HS-27A (cell line): ENCODE results near the gene FSTL4.

Experiments
- DNase-seq: peaks from one replicate; pipeline ENCODE4 v3.0.0-alpha.2; 2012; ENCODE audit warnings: low read depth, missing footprints

The FSTL4 gene

DNA sequence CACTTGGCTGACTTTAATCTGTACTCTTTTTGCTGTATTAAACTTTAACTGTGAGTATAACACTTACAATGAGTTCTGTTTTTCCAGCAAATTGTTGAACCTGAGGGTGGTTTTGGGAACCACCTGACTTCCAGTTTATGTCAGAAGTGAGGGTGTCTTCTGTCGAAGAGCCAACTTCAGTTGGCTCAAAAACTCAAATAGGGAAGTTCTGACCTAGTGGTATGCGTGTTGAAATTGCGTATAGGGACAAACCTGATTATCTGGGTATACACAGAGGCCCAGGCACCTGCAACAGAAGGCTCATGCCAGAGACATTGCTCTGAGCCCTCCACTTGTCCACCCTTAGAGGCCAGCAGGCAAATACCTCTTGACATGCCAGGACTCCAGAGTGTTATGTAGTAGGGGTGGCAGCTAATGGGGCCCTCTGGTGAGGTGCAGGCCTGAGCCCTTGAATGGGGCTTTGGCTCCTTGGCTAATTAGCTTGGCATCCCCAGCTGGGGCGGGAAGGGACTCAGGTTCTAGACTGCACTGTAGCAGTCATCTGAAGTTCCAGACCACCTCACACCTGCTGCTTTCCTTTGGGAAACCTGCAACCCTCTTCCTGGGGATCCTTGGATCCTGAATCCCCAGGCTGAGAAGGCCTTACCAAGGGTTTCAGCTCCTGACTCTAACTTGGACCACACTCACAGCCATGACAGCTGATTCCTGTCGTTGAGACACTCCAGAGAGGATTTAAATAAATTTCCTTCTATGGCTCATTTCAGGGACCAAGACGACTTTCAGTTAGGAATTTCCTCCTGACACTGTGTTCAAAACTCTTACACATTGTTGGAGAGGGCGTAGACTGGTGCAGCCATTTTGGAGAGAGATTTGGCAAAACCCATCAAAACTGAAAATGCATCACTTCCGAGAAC is 370.9 kb downstream of the FSTL4 start:
- no peak for DNase-seq

DNA sequence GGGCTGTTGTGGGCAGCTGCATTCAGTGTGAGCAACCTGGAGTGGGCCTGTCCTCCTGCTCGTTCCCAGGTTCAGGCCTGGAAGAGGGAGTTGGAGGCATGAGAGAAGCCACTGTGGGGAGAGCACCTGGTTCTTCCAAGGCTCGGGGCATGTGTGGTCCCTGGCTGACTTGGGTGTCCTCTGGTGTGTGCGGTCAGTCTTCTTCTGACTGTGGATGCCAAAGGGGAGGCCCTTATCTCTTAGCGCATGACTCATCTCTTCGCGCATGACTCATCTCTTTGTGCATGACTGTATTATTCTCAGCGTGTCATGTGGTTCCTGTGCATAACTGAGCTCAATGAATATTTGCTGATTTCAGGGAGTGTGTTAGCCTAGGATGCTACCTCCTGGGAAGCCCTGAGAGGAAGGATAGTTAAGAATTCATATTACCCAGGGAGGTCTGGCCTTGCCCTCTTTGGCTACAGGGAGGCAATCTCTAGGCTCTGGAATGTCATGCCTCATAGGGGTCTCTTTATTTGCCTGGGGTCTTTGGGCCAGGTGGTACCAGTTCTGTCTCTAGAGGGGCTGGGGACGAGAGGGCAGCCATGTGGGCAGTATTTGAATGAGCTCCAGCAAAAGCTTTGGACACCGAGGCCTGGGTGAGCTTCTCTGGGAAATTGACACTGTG is 371.8 kb downstream of the FSTL4 start:
- peak; percentile 62 for DNase-seq

DNA sequence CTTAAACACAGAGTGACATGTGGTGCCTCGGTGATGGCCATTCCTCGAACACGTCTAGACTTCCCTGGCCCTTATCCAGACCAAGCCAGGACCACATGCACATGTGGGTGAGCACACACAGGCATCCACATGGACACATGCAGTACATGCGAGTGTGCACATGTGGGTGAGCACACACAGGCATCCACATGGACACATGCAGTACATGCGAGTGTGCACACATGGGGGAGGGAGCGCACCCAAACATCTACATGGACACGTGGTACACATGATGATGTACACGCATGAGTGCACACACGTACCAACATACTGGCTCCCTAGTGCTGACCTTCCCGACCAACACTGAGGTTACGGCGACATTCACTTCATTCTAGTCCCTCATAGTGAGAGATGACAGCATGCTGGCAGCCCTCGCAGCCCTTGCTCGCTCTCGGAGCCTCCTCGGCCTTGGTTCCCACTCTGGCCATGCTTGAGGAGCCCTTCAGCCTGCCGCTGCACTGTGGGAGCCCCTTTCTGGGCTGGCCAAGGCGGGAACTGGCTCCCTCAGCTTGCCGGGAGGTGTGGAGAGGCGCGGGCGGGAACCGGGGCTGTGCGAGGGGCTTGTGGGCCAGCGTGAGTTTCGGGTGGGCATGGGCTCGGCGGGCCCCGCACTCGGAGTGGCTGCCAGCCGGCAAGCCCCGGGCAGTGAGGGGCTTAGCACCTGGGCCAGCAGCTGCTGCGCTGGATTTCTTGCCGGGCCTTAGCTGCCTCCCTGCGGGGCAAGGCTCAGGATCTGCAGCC is 373.7 kb downstream of the FSTL4 start:
- no peak for DNase-seq

DNA sequence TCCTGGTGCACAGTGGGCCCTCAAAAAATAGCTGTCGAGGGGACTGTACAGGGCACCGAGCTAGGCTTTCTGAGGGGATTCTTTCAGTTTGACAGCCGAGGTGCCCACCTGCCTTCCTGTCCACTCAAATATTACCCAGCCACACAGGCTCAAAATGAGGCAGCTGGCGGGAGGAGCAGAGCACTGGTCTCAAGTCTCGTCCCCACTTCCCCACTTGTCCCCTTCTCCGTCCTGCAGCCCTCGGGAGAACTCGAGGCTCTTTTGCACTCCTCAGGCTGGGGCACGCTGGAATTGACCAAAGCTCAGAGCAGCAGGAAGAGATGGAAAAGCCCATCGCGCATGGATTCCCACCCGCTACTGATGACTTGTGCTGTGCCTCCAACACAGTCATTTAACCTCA is 375.4 kb downstream of the FSTL4 start:
- no peak for DNase-seq

DNA sequence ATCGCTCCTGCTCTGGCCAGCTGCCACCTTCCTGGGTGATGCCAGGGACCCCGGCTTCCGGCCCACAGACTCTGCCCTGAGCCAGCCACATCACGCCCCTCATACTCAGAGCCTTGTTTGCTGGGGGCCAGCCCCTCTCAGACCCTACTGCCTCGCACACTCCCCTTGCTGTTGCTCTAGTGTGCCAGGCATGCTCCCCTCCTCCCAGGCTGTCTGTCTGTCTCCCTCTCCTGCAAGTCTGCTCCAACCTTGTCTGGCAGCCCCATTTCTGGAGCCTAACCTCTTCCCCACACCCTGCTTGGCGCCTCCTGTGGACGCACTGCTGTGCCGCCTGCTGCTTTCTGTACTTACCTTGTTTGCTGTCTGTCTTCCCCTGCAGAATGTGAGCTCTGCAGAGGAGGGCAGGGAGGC is 375.8 kb downstream of the FSTL4 start:
- no peak for DNase-seq

DNA sequence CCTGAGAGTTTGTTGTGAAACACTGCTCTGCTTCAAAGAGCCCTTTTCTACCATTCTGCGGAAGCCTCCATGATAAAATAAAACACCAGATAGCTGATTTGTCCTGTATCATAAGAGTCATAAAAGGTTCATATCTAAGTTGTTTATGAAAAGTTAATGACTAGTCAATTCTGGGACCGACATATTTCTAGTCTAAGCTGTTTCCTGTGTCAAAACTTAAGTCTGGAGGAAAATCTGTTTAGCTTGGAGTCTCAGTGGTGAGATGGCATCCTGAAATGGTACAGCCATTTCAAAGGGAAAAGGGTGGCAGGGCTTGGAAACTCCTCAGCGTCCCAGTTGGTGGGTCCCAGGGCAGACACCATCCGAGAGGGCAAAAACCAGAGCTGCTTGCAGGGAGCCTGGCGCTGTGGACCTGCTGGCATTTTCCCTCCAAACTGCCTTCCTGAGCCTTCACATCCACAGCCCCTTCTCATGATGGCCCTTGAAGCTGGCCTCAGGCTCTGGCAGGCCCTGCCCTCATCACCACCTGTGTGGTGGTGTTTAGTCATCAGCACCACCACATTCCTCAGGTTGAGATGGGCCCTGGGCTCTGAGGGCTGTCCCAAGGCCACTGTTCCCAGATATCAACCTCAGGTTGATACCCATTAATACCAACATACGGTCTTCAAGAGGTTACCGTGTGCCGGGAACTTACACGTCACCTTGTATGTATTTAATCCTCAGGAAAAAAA is 376.5 kb downstream of the FSTL4 start:
- no peak for DNase-seq

DNA sequence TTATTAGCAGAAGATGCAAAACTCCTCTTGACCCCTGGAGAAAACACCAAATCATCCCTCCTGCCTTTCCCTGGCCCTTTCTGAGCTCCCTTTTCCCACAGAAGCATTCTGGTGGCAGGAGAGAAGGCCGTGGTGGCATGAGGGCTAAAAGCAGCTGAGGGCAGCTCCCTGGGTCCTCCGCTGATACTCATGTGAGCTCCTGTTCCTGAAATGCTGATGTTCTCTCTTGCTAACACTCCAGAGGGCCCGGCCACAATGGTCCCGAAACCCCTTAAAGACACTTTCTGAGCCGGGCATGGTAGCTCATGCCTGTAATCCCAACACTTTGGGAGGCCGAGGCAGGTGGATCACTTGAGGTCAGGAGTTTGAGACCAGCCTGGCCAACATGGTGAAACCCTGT is 377.4 kb downstream of the FSTL4 start:
- no peak for DNase-seq

DNA sequence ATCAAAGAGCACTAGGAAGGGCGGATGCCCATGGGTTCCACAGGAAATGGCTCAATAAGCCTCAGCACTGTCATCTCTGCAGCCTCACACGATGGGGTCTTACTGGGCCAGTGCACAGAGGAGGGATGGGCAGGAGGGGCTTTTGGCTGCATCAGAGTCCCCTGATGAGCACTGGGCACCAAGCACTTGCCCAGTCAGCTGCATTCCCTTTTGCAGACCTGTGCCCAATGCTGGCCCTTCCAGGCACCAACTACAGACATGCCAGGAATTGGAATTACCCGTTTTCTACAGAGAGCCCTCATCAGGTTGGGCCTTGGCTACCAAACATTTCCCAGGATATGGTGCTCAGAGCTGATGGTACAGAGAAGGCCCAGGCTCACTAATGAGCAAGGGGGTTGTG is 378.1 kb downstream of the FSTL4 start:
- DNase-seq: no peak

DNA sequence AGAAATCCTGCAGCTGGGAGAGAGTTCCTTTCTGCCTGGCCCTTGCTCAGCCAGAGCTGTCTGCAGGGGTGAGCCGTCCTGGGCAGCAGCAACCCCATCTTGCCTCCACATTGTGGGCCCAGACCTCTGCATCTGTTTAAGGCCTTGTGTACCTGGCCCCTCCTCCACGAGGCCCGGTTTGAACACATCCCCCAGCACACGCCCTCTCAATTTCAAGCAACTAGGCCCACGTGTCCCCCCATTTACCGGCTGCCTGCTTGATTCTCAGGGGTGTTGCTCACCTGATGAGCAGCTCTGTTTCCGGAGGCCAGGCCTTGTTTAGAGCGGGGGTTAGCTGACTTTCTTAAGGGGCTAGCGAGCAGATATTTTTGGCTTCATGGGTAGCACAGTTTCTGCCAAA is 378.7 kb downstream of the FSTL4 start:
- no peak for DNase-seq

DNA sequence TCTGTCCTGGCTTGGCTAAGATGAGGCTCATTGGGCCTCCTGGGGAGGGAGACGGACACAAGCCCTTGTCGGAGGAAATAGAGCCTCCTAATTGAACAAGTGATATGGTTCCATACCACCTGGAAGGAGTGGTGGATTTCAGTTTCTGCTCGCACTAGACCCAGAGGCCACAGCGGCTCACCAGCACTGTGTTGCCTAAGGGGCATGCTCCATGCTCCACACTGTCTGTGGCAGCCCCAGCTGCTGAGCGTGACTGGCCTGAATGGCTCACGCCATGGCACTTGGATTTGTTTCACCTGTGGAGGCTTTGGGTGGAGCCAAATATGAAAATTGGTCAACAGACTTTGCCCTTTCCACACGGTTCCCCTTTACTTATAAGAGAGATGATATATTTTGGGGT is 379.4 kb downstream of the FSTL4 start:
- DNase-seq: no peak

DNA sequence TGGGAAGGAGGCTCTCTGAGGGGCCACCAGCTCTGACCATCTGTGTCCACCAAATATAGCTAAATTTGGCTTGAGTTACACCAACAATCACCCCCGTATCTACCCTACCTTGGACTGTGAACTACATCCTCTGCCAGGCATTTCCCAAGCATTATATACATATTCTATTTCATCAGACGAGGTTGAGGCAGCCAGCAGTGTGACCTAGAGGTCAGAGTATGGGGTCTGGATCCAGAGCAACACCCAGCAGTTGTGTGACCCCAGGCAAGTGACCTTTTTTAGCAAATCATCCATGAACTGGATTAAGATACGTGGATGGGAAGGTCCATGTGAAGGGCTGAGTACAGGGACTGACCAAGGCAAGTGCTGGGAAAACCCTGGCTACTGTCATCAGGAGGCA is 379.9 kb downstream of the FSTL4 start:
- DNase-seq: no peak

DNA sequence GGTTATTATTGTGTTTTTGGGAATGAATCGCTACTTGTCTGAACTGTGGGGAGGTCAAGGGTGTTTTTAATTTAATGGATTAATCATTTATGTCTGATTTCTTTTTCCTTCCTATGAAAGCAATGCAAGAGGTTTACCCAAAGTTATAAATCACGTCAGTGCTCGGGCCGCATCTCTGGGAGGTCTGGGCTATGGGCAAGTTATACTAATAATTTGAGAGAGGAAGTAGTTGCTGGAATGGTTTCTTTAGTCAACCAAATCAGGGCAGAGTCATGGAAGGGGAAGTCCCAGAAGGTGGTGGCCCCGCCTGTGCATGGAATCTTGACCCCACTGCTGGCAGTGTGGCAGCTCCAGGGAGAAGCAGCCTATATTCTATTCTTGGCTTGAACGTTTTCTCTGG is 380.3 kb downstream of the FSTL4 start:
- no peak for DNase-seq

DNA sequence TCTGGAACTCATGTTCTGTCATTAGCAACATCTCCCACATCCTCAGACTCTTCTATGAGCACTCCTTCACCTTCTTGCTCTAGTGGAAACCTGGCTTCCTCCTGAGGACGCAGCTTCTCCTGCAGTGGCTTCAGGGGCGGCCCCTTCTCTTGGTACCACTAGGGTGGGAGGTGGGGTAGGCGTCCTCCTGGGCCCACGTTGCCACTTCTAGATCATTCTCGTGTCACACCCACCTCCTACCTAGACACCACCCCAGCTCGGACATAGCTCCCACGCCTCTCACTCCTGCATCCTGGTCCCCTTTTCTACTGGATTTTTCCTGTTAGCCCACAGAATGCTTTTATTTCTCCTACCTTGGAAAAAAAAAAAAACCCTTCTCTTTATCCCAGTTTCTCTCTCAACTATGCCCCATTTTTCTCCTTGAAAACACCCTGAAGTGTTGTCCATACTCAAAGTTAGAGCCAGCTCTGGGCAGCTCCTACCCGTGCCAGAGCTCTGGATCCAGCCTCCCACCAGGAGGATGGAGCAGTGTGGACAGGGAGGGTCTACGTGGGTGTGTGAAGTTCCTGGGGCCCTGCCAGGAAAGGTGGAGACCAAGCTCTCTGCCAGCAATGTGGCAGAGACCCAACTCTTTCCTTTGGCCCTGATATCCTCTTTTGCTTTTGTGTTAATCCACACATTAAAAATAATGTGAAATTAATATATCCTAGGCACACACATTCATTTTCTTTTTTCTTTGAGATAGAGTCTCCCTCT is 381.3 kb downstream of the FSTL4 start:
- no peak for DNase-seq

DNA sequence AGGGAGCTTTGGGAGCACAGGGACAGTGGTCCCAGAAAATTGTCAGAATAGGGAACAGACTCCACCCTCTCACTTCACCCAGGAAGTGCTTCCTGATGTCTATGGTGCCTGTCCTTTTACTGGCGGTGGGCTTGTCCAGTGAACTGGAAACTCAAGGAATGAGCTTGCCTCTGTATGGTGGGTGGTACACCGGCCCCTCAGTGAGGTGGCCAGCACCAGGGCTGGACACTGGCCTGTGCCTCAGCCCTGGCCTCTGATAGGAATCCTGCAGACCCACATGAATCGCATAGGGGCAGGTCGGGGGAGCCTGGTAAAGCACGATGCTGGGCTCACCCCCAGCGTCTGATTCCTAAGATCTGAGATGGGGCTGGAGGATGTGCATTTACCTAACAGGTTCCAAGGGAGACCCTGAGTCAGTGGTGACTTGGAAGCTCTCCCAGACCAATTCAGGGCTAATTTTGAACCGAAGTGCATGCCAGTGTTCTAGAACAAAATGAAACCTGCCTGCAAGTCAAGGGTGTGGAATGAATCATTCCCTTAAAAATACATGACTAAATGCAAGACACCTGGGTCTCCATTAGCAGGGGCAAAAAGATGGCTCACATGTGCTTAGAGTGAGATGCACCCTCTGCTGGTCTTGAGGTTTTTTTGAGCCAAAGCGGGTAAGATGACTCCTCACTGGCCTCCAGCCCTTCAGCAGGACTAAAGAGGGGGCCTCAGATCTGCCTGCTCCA is 382.2 kb downstream of the FSTL4 start:
- no peak for DNase-seq

DNA sequence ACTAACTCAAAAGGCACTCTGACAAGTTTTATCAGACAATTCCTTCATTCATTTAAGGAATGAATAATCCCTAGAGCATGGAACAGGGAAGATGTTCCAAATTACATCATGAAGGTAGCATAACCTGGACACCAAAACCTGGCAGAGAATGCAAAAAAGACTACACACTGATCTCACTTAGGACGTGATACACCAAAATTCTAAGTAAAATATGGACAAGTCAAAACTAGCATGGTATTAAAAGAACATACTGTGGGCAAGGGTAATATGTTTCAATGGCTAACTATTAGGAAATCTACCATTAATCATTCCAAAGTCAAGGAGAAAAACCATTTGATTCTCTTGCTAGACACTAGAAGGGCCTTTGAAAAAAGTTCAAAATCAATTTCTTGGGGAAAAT is 384.0 kb downstream of the FSTL4 start:
- DNase-seq: no peak

DNA sequence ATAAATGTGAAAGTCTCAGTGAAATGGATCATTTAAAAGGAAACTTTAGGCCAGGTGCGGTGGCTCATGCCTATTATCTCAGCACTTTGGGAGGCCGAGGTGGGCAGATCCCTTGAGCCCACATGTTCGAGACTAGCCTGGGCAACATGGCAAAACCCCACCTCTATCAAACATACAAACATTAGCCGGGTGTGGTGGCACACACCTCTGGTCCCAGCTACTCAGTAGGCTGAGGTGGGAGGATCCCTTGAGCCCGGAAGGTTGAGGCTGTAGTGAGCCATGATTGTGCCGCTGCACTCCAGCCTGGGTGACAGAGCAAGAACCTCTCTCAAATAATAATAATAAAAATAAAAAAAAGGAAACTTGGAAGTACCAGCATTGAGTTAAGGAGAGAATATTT is 384.4 kb downstream of the FSTL4 start:
- no peak for DNase-seq

DNA sequence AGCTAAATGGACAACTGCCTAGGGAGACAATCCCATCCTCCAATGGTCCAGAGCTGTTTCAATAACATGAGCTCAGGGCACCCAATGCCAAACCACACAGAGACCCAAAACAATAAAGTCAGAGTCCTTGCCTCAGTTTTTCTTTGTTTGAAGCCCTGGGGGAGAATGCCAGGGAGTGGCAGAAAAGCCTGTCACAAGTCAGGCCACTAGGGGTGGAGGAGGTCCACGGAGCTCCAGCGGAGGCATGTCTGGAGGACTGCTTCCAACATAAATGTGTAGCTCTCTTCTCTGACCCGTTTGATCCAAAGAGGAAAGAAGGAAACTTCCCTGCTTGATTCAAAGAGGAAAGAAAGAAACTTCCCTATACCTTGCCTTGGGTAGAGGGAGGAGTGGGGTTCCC is 385.3 kb downstream of the FSTL4 start:
- DNase-seq: no peak

DNA sequence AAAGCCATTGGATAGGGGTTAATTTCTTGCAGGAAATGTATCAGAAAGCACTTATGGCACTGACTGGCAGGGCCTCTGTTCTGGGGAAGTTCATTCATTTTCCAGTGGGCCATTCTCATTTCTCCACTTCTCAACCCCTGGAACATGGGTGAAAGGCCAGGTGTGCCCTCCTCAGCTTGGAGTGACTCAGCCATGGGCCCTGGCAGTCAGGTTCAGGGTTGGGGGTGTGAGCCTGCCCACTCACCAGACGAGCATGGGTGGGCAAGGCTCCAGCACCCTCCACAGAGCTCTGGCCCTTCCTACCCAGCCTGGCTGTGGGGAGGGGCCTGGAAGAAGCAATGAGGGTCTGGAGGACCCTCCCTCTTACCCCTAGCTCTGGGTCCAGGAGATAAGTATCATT is 386.2 kb downstream of the FSTL4 start:
- no peak for DNase-seq

DNA sequence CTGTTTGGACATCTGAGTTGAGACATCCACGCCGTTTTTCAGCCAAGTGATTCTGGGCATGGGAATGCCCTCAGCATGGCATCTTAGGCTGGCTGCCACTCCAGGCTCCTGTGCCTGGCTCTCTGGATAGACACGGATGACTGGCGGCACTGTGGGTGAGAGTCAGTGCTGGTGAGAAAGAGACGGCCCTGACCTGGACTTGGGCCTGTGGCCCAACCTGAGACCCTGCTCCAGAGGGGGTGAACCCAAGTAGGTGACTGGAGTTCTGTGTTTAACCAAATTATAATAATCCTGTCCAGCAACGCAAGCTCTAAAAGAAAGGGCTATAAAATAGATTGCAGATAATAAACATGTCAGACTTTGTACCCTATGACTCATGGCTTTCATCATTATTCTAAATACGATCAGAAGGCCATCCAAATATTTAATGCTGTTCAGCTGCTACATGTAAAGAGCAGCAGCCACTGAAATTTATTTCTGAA is 386.6 kb downstream of the FSTL4 start:
- no peak for DNase-seq

DNA sequence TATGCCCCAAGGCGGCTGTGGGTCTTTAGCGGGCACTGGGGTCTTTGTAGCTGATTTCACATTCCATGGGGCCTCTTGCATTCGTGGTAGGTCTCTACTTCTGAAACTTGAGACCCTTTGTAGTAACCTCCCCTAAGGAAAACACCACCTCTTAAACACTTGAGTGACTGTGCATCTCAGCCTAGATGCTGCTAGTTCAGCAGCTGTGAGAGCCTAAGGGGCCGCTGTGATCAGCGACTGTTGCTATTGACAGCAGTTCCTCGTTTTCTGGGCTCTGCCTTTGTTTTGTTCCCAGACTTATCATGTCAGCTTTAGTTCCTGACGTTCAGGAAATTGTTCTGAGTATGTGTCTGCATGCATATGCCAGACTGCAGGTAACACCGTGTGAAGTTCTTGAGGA is 389.4 kb downstream of the FSTL4 start:
- DNase-seq: no peak

DNA sequence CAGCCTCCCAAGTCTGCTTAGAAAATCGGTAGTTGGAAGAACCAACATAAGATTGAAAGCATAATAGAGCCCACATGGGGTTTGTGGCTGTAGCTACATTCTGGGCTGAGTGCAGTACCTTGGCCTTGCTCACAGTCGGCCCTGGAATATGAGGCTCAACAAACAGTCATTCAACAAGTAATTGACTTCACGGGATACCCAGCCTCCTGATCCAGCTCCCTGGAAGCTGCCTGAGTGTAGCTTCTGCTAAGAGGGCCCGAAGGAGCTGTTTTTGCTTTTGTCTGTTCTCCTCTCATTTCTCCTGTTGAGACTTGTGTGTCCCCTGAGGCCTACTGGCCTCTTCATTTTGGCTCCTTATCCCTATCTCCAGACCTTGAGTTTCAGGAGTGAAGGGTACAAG is 389.8 kb downstream of the FSTL4 start:
- no peak for DNase-seq
